ENCODE results near the gene PRKCA.

DNA sequence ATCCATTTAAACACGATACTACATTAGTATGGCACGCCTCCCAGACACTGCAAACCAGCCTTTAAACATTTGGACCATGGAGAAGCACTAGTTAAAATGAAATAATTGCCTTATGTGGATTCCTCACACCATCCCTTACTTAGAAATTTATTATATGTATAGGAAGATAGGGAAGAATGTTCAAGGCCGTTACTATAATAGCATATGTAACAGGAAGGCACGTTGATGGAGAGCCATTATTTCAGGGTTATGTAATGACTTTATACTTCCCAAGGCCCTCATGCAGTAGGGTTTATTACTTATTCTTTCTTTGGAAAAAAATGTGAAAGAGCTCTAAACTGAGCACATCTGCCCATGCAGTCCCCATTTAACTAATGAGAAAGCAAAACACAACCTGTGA, 435.9 kb downstream of the PRKCA start:
- TF ChIP-seq POLR2A (IDR thresholded peaks at IDR 0.05) = no peak
- TF ChIP-seq, protein P1, sequence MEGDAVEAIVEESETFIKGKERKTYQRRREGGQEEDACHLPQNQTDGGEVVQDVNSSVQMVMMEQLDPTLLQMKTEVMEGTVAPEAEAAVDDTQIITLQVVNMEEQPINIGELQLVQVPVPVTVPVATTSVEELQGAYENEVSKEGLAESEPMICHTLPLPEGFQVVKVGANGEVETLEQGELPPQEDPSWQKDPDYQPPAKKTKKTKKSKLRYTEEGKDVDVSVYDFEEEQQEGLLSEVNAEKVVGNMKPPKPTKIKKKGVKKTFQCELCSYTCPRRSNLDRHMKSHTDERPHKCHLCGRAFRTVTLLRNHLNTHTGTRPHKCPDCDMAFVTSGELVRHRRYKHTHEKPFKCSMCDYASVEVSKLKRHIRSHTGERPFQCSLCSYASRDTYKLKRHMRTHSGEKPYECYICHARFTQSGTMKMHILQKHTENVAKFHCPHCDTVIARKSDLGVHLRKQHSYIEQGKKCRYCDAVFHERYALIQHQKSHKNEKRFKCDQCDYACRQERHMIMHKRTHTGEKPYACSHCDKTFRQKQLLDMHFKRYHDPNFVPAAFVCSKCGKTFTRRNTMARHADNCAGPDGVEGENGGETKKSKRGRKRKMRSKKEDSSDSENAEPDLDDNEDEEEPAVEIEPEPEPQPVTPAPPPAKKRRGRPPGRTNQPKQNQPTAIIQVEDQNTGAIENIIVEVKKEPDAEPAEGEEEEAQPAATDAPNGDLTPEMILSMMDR (IDR thresholded peaks at IDR 0.05) = no peak

Data from vagina (tissue), 2 donors.